ENCODE results near the gene PRDM2.

PRDM2 gene

DNA sequence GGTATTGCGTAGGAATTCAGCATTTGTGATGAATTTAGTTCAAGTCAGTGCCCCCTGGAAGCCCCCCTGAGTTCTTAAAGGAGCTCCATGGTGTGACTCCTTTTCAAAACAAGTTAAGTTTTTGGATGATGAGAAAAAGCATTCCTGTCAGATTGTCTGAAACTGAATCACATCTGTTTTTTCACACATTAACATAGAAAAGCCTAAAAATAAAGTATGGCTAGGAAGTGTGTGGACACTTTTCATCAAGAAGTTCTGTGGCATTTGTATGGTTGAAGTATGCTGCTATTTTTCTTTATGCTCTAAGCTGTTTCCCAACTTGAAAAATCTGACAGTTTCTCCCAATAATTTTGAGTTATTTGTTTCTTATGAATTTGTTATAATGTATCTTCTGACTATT, 33.7 kb downstream of the PRDM2 start:
- DNase-seq, result no peak

DNA sequence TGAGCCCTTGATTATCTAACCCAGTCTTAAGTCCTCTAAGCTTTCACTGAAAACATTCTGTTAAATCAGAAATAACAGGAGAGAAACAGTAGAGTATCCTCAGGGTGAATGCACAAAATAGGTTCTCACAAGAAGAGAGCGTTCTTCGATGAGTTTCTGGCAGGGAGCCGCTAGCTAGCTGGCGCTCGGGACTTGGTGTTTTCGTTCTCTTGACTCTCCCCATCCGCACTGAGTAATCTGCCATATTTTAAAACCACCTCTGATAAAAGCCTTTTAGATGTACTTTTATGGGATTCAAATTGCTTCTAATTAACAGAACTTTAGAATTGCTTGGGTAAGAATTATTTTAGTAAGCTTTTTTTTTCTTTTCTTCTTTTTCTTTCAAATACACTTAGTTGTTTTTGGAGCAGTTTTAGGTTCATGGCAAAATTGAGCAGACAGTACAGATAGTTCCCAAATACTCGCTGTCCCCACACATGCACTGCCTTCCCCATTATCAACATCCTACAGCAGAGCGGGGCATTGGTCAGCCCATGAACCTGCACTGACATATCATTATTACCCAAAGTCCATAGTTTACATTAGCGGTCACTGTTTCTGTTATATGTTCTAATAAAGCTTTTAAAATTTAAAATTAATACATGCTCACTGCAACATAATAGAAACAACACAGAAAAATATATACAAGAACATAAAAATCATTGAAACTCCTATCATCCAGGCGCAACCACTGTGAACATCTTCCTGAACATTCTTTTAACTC, 35.4 kb downstream of the PRDM2 start:
- DNase-seq, result no peak

- DNase-seq, result no peak
Measured at GRCh38 chr1:13737398-13737797, 37.4 kb downstream of the PRDM2 start.

- no peak for DNase-seq
Measured at GRCh38 chr1:13746342-13746741, 46.4 kb downstream of the PRDM2 start.

GRCh38 chr1:13748610-13749505, 48.9 kb downstream of the PRDM2 start:
- DNase-seq, result peak; percentile 98

GRCh38 chr1:13749543-13750341, 49.8 kb downstream of the PRDM2 start:
- DNase-seq, result peak; percentile 61

DNA sequence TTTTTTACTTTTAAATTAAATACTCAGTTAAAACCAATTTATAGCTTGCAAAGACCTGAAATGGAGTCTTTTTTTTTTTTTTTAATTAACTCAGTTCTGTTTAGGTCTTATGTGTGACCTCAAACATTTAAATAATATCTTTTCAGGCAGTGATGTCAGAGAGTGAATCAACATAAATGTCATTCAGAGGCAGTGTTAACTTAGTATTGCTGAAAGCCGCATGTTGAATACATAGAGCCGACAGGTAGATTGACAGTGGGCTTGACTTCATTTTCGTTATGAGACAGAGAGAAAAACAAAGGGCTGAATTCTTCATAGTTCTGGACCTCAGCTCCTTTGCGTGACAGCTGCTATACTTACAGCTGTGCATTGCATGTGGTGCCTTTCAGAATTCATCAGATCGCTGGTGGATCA, 51.5 kb downstream of the PRDM2 start:
- no peak for DNase-seq

- DNase-seq, result no peak
Measured at GRCh38 chr1:13751985-13752384, 52.0 kb downstream of the PRDM2 start.

DNA sequence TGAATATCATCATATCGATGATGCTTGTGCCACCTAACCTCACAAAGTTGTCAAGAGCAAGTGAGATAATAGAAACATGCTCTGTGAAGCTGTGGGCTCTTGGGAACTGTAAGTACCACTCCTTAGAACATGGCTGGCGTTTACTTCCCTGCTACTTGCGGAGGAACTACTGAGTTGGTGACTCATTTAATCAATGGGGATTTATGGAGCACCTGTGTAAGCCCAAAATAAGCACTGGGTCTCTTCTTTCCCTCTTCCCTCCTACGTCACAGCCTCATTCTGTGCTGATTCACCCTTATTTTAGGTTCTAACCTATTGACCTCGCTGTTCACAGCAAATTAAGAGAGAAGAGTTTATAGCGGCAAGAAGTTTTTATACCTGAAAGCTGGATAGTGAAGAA, 52.9 kb downstream of the PRDM2 start:
- no peak for DNase-seq

- peak; percentile 27 for DNase-seq
Measured at GRCh38 chr1:13753636-13754402, 53.8 kb downstream of the PRDM2 start.

GRCh38 chr1:13754510-13755103, 54.6 kb downstream of the PRDM2 start:
- no peak for DNase-seq

- DNase-seq, result no peak
Measured at GRCh38 chr1:13756557-13757315, 56.7 kb downstream of the PRDM2 start.

- DNase-seq, result no peak
Measured at GRCh38 chr1:13757693-13758092, 57.7 kb downstream of the PRDM2 start.

DNA sequence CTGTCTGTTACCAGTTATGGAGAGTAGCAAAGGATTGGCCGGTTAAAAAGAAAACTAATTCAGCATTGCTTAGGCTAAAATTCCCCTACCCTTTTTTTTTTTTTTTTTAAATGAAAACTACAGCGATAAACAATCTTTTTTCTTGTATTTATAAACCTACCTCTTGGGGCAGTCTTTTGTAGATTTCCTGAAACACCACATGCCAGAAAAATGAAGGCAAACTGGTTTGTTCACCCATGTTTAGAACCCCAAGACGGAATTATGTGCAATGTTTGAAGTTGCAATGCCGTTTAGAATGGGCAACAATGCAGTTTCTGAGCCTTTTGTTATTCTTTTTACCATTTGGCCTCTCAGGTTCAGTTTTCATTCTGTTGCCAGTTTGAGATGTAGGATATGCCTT, 59.1 kb downstream of the PRDM2 start:
- no peak for DNase-seq

GRCh38 chr1:13760340-13760739, 60.4 kb downstream of the PRDM2 start:
- DNase-seq, result no peak

DNA sequence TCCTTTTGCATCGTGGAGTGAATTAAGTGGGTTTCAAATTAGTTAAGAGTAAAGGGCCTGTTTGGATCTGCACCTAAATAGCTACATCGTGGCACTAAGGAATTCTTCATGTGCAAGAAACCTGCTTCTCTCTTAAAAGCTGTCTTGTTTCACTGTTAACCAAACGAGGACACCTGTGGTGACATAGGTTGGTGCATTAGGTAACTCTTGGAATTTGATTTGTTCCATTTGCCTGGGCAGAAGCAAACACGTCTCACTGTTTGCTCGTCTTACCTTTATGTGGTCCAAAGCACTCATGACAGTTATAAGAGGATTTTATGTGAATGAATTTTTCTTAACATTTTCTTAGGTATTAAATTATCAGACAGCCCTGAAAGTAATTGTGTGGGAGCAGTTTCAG, 60.9 kb downstream of the PRDM2 start:
- no peak for DNase-seq

DNA sequence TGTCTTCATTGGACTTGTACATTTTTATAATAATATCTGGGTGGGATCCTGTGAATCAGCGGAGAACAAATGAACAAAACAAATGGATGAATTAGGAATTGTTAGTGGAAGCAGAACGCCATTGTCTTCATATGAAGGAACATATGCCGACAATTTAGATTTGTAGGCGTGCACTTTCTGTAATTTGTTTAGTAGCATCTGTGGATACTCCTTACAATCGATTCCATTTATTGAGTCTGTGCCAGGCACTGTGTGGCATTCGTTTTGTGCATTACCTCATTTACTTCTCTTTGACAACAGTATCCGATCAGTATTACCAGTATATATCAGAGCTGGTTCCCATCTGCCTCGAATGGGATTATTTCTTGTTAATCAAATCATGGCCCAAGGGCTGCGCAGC, 61.9 kb downstream of the PRDM2 start:
- no peak for DNase-seq

GRCh38 chr1:13762642-13763041, 62.7 kb downstream of the PRDM2 start:
- no peak for DNase-seq

- DNase-seq, result no peak
Measured at GRCh38 chr1:13763222-13763621, 63.2 kb downstream of the PRDM2 start.

- no peak for DNase-seq
Measured at GRCh38 chr1:13763991-13764390, 64.0 kb downstream of the PRDM2 start.

DNA sequence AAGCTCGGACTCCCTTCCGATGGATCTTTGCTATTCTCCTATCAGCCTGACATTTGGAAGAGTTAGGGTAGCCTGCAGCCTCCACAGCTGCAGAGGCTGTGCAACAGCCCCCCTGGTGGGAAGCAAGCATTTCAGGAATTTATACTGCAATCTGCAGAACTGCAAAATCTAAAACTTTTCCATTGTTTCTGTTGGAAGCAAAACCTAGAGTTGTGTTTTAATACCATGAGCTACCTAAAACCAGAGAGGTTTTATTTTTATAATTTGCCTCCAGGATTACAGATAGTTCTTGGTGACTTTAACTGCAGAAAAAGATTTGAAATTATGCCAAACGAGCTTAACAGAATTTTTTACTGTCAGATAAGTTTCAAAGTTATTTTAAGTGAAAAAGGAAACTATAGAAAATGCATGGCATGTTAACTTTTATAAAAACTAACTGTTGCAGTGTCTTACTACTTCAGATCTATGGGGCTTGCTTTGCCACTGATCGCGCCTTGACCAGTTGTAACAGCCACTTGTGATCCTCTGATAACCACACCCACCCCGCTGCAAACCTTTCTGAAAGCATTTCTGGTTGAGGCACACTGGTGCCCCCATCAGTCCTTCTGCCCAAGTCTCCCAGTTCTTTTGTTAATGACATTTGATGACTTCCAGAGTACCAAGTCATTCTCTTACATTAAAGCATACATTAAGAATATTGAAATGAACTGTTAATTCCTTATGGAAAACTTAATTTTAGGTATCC, 64.8 kb downstream of the PRDM2 start:
- DNase-seq, result no peak

Data from inflammatory macrophage treated with lipopolysaccharide for 4 hours (primary cell).